Peyer's patch (tissue), 4 donors: ENCODE measurements around the gene ARHGAP22.

Experiments
- POLR2A ChIP-seq, 2 donors: fragments of 450-650 bp; IDR thresholded peaks; one replicate each; pipeline ENCODE4 v1.5.1; 2017; ENCODE audit warnings: antibody characterized with exemption in 2 of 2, mild to moderate bottlenecking in 2 of 2, moderate library complexity in 2 of 2
- TF ChIP-seq, protein P1 (sequence below), 6 experiments: fragments of 450-650 bp in 4 of 6; fragments of 200-600 bp in 2 of 6; sonication (generic) in 1 of 6; IDR thresholded peaks; one replicate each; pipeline ENCODE4 v1.5.1; 2017 to 2019; ENCODE audit warnings: antibody characterized with exemption in 6 of 6, mild to moderate bottlenecking in 3 of 6, moderate library complexity in 1 of 6

DNA sequence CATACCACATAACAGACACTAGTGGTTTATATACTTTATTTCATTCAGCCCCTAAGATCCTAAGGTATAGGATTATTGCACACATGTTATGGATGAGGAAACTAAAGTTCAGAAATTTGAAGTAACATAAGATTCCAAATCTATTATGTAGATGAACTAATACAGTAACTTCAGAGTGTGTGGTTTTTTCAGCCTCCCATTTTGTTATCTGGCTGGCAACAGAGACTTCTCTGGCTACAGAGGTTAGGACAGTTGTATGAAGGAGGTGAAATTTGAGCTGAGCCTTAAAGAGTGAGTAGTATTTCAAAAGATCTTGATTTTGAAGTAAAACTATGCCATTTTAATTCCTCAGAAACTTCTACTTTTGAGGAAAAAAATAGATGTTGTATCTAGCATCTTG, 173.0 kb downstream of the ARHGAP22 start:
- TF ChIP-seq, protein P1, sequence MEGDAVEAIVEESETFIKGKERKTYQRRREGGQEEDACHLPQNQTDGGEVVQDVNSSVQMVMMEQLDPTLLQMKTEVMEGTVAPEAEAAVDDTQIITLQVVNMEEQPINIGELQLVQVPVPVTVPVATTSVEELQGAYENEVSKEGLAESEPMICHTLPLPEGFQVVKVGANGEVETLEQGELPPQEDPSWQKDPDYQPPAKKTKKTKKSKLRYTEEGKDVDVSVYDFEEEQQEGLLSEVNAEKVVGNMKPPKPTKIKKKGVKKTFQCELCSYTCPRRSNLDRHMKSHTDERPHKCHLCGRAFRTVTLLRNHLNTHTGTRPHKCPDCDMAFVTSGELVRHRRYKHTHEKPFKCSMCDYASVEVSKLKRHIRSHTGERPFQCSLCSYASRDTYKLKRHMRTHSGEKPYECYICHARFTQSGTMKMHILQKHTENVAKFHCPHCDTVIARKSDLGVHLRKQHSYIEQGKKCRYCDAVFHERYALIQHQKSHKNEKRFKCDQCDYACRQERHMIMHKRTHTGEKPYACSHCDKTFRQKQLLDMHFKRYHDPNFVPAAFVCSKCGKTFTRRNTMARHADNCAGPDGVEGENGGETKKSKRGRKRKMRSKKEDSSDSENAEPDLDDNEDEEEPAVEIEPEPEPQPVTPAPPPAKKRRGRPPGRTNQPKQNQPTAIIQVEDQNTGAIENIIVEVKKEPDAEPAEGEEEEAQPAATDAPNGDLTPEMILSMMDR (IDR thresholded peaks at IDR 0.05), result no peak
- TF ChIP-seq POLR2A (IDR thresholded peaks at IDR 0.05), result no peak
